ENCODE results near the gene DYRK1A. TPM values are rescaled to one million over a fixed set of nuclear protein-coding genes. Genes with fewer than 3 reads are reported as not detected.

DYRK1A gene
- polyA plus RNA-seq, 1 donor from 2014 or later = 94.8 TPM

DNA sequence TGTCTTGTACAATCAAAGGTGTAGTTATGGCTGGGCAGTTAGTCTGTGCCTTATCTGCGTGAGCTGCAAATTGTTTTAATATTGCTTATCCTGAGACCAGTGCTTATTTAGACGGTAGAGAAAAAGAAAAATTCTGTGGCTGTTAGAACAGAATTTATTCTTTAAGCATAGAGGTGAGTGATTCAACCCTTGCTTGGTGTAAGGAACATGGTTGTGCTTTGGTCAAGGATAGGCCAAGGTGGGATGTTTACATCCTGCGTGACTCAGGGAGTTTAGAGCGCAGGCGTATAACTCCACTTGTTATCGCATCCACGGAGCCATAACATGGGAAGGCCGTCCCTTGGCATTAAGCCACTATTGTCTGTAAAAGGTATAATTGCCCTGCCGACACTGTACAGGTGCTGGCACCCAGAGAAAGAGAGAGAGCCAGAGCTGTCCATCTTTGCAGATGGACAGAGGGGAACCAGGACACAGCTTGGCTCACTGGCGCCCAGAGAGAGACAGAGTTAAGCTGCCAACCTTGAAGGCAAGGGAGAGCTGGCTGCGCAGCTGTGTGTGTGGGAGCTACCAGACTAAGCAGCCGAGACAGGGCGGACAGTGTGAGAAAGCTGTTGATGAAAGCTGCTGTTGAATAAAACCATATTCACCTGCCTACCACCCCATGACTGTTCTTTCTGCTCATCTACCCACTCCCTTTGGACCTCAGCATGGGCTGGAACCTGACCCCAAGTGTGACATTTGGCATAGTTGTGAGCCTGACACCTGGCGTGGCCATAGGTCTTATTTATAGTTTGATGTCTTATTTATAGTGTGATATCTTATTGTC lies 200.4 kb downstream of the DYRK1A start:
- Histone ChIP-seq H3F3A (ENCODE audit: insufficient read depth, low read length, poor library complexity, severe bottlenecking) (no peaks in the 10 kb centered on the region), H3K9me2 (ENCODE audit: insufficient read depth, low read length) (no peaks in the 10 kb centered on the region), H3K9ac (ENCODE audit: low read length) (no peak overlapping the region), H3K27me3 (ENCODE audit: insufficient read depth, low read depth, low read length) (no peaks in the 10 kb centered on the region), H3K27ac (ENCODE audit: low read length) (no peak overlapping the region), H3K79me2 (replicated peaks; ENCODE audit: insufficient read depth, low read length) (no peaks in the 10 kb centered on the region), H4K20me1 (ENCODE audit: insufficient read depth) (no peaks in the 10 kb centered on the region), H2AFZ (ENCODE audit: low read depth, low read length) (no peak overlapping the region), H3K4me3 (ENCODE audit: low read length) (no peak overlapping the region), H3K9me3 (ENCODE audit: low read length) (no peaks in the 10 kb centered on the region), H3K36me3 (ENCODE audit: insufficient read depth, low read length) (no peaks in the 10 kb centered on the region), H3K4me2 (ENCODE audit: low read length) (no peak overlapping the region)
- no peak for TF ChIP-seq POLR2AphosphoS5 (IDR thresholded peaks at IDR 0.05)

DNA sequence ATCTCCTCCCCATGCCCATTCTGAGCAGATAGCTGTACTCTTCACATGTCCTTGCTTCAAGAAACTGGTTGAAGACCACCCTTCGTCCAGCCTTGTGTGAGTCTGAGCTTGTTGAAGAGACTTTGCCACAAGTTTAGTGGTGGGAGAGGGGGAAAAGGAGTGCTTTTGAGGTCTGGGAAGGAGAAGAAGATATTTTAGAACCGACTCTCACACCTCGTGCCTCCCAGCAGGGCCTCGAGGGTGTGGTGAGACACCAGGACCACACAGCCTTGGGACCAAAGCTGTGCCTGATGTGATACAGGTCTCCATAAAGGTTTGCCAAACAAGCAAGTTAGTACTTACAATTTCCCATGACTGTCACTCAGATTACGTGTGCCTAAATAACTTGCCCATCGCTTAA lies 201.8 kb downstream of the DYRK1A start:
- Histone ChIP-seq H3K9me2 (ENCODE audit: insufficient read depth, low read length) (no peaks in the 10 kb centered on the region), H4K20me1 (ENCODE audit: insufficient read depth) (no peaks in the 10 kb centered on the region), H3F3A (ENCODE audit: insufficient read depth, low read length, poor library complexity, severe bottlenecking) (no peaks in the 10 kb centered on the region), H3K9me3 (ENCODE audit: low read length) (no peaks in the 10 kb centered on the region), H3K27ac (ENCODE audit: low read length) (no peak overlapping the region), H3K27me3 (ENCODE audit: insufficient read depth, low read depth, low read length) (no peaks in the 10 kb centered on the region), H3K9ac (ENCODE audit: low read length) (no peak overlapping the region), H3K4me3 (ENCODE audit: low read length) (no peak overlapping the region), H3K36me3 (ENCODE audit: insufficient read depth, low read length) (no peaks in the 10 kb centered on the region), H3K4me2 (ENCODE audit: low read length) (no peak overlapping the region), H3K79me2 (replicated peaks; ENCODE audit: insufficient read depth, low read length) (no peaks in the 10 kb centered on the region), H2AFZ (ENCODE audit: low read depth, low read length) (no peak overlapping the region)
- TF ChIP-seq POLR2AphosphoS5 (IDR thresholded peaks at IDR 0.05) (no peak), EZH2 (IDR thresholded peaks at IDR 0.05; ENCODE audit: borderline replicate concordance, insufficient read depth, low read length, poor library complexity, severe bottlenecking) (no peak), MXI1 (conservative IDR thresholded peaks at IDR 0.05; ENCODE audit: poor library complexity, severe bottlenecking) (no peak), RAD21 (conservative IDR thresholded peaks at IDR 0.05) (no peak), TAF1 (IDR thresholded peaks at IDR 0.05; ENCODE audit: low read depth) (no peak), SMC3 (conservative IDR thresholded peaks at IDR 0.05; ENCODE audit: poor library complexity) (no peak), EP300 (conservative IDR thresholded peaks at IDR 0.05; ENCODE audit: poor library complexity, severe bottlenecking) (no peak)
- TF ChIP-seq, protein P1, sequence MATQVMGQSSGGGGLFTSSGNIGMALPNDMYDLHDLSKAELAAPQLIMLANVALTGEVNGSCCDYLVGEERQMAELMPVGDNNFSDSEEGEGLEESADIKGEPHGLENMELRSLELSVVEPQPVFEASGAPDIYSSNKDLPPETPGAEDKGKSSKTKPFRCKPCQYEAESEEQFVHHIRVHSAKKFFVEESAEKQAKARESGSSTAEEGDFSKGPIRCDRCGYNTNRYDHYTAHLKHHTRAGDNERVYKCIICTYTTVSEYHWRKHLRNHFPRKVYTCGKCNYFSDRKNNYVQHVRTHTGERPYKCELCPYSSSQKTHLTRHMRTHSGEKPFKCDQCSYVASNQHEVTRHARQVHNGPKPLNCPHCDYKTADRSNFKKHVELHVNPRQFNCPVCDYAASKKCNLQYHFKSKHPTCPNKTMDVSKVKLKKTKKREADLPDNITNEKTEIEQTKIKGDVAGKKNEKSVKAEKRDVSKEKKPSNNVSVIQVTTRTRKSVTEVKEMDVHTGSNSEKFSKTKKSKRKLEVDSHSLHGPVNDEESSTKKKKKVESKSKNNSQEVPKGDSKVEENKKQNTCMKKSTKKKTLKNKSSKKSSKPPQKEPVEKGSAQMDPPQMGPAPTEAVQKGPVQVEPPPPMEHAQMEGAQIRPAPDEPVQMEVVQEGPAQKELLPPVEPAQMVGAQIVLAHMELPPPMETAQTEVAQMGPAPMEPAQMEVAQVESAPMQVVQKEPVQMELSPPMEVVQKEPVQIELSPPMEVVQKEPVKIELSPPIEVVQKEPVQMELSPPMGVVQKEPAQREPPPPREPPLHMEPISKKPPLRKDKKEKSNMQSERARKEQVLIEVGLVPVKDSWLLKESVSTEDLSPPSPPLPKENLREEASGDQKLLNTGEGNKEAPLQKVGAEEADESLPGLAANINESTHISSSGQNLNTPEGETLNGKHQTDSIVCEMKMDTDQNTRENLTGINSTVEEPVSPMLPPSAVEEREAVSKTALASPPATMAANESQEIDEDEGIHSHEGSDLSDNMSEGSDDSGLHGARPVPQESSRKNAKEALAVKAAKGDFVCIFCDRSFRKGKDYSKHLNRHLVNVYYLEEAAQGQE (IDR thresholded peaks at IDR 0.05; ENCODE audit: borderline replicate concordance) = no peak
- TF ChIP-seq, protein P2, sequence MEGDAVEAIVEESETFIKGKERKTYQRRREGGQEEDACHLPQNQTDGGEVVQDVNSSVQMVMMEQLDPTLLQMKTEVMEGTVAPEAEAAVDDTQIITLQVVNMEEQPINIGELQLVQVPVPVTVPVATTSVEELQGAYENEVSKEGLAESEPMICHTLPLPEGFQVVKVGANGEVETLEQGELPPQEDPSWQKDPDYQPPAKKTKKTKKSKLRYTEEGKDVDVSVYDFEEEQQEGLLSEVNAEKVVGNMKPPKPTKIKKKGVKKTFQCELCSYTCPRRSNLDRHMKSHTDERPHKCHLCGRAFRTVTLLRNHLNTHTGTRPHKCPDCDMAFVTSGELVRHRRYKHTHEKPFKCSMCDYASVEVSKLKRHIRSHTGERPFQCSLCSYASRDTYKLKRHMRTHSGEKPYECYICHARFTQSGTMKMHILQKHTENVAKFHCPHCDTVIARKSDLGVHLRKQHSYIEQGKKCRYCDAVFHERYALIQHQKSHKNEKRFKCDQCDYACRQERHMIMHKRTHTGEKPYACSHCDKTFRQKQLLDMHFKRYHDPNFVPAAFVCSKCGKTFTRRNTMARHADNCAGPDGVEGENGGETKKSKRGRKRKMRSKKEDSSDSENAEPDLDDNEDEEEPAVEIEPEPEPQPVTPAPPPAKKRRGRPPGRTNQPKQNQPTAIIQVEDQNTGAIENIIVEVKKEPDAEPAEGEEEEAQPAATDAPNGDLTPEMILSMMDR (IDR thresholded peaks at IDR 0.05; ENCODE audit: poor library complexity, severe bottlenecking) = no peak
